ENCODE data around the gene MTHFD2.
"Not testable (repeated sequence)": the region's sequence is repeated elsewhere in the genome, so short reads cannot be mapped to it uniquely, and the experiment has no call there.

The MTHFD2 gene

DNA sequence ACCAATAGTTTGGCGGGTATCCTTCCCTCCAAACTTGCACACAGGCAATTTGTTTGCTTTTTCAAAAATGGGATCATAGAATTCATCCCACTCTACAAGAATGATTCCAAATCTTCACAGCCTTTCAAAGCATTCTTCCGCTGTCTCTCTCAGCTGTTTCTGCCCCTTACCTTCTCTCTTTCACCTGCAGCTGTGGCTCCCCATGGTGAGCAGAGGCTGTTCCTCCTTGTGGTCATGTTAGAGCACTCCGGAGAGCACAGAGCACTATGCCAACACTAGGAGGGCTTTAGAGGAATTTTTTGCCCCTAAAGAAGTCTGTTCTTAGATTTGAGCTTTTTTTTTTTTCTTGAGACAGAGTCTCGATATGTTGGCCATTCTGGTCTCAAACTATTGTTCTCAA, 30.4 kb downstream of the MTHFD2 start:
- no peak for DNase-seq (ENCODE audit: low read depth, low spot score)

GRCh38 chr2:74229865-74230264, 31.4 kb downstream of the MTHFD2 start:
- not testable (repeated sequence) for DNase-seq (ENCODE audit: low read depth, low spot score)

GRCh38 chr2:74232426-74232825, 34.0 kb downstream of the MTHFD2 start:
- DNase-seq (ENCODE audit: low read depth, low spot score) = no peak

- no peak for DNase-seq (ENCODE audit: low read depth, low spot score)
These were observed 35.2 kb downstream of the MTHFD2 start for GRCh38 chr2:74233648-74234047.

- DNase-seq (ENCODE audit: low read depth, low spot score) = no peak
These were observed 36.6 kb downstream of the MTHFD2 start for GRCh38 chr2:74235041-74235440.

- DNase-seq (ENCODE audit: low read depth, low spot score) = no peak
These were observed 40.5 kb downstream of the MTHFD2 start for GRCh38 chr2:74238879-74239278.

DNA sequence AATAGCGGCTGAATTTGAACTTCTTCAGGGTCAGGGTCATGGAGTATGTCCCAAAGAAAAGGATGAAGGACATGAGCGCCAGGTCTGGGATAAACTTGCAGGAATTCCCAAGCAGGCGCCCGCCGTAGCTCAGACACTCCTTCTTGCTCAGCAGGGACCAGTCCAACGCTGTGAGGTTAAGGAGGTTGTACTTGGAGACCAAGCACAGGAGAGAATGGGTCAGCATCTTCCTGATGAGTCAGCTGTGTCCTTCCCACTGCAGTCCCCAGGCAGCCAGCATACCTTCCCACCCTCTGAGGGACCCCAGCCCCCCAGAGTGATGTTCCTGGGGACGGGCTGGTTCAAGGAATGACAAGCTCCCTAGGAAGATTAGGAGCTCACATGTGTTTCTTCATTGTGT, 40.9 kb downstream of the MTHFD2 start:
- no peak for DNase-seq (ENCODE audit: low read depth, low spot score)

- DNase-seq (ENCODE audit: low read depth, low spot score) = no peak
These were observed 44.1 kb downstream of the MTHFD2 start for GRCh38 chr2:74242354-74243071.

GRCh38 chr2:74244286-74244685, 45.9 kb downstream of the MTHFD2 start:
- no peak for DNase-seq (ENCODE audit: low read depth, low spot score)

DNA sequence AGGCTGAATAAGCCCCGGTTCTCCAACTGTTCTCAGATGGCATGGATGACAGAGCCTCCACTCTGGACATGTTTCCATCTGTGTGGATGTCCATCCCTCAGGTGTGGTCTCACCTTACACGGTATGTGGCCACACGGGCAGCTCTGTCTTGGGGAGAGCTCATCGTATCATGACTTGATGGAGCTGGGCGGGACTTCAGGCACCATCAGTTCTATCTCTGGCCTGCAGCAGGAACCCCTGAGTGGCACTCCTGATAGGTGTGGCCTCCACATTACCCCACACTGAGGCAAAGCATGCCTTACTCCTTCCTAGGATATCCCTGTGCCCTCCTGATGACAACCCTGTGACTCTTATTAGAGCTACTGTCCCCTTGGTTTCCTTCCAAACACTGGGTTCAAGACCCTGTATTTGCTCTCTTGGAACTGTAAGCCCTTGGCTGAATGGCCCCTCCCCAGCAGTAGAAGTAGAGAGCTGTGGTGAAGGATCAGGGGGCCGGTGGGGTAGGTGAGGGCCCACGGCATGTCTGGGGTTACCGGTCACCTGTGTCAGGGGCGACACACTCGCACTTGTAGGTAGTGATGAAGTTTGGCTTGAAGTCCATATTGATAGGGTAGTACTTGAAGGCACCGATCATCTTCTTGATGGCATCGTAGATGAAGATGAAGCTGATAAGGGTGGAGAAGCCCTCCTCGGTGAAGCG, 48.2 kb downstream of the MTHFD2 start:
- DNase-seq (ENCODE audit: low read depth, low spot score) = no peak

DNA sequence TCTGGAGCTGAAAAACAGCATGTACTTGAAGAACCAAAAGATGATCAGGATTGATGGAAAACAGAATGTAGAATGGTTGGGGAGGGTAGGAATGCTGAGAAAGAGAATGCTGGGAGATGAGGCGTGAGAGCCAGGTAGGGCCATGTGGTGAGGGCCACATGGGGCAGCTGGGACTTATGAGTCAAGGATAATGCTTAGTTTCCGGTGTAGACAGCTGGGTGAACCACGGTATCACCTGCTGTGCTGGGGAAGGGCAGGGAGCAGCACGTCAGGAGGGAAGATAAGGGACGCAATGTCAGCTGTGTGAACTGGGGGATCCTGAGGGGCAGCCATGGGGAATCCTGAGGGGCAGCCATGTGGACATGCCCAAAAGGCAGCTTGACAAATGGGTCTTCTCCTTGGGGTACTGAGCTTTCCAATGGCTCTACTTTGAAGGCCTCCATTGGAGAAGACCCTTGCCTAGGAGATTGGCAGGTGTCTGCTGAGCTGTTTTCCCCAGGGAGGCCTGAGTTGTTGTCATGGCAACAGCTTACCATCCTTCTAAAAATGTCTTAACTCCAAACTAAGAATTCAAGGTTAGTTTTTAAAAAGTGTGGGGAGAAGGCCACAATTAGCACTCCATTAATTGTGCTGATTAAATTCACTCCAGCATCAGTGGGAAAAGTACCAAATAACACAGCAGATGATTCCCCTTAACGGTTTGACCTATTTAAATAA, 51.1 kb downstream of the MTHFD2 start:
- no peak for DNase-seq (ENCODE audit: low read depth, low spot score)

DNA sequence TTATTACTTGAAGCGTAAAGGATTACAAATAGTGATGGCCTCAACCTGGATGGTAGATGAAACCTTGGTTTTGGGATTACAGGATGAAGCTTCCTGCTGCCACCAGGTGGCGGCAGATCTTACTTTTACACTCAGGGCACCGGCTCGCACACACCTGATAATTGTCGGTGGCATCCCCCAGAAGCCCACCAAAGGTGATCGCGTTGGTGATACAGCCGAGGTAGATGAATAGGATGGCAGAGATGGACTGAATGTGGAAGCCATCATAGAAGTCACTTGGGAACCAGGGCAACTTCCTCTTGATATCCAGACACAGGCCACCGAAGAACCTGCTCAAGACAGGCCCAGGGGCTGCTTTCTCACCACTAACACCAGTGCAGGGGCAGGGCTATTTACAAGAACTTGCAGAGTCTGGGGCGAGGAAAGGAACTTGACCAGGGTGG, 51.8 kb downstream of the MTHFD2 start:
- DNase-seq (ENCODE audit: low read depth, low spot score) = peak; percentile 6

- DNase-seq (ENCODE audit: low read depth, low spot score) = no peak
These were observed 53.6 kb downstream of the MTHFD2 start for GRCh38 chr2:74252036-74252435.

- no peak for DNase-seq (ENCODE audit: low read depth, low spot score)
These were observed 54.4 kb downstream of the MTHFD2 start for GRCh38 chr2:74252862-74253261.

- no peak for DNase-seq (ENCODE audit: low read depth, low spot score)
These were observed 55.0 kb downstream of the MTHFD2 start for GRCh38 chr2:74253306-74253970.

- DNase-seq (ENCODE audit: low read depth, low spot score) = no peak
These were observed 55.5 kb downstream of the MTHFD2 start for GRCh38 chr2:74253971-74254310.

DNA sequence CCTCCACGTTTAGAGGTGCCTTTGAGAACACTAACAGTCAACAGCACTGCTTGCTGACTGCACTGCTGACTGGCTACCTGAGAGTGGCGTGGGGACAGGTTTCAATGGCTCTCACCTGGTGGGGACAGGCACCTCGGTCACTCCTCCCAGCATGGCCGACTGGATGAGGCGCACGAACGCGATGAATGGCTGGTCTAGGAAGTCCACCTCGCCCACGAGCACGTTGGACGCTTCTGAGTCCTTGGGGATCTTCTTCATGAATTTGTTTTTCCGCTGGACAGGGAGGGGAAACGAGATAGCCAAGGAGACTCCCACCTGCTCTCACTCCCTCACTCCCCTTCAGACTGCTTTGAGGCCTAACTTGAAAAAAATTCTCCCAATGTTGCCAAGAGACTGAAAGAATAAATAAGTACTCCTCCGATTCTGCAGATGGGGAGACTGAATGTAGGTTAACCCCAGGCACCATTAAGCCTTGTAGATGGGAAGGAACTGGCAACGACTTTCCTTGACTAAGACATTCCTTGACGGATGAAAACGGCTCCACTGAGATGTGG, 57.3 kb downstream of the MTHFD2 start:
- no peak for DNase-seq (ENCODE audit: low read depth, low spot score)

GRCh38 chr2:74259191-74259590, 60.8 kb downstream of the MTHFD2 start:
- DNase-seq (ENCODE audit: low read depth, low spot score) = no peak

DNA sequence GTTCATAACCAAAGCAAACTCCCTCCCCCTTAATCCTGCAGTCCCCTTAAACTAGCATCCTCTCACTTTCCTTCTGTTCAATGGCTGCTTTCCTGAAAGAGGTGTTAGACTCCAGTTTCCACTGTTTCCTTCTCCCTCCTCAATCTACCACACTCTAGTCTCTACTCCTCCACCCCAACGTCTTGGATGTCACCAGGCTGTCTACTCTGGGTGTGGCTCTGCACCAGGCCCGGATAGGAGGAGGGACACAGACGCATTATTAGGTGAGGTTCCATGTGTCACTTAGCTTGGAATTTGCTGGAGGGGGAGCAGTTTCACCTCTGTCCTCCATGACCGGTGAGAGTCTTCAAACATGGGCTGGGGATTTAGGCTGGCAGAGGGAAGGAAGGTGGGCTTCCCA, 61.3 kb downstream of the MTHFD2 start:
- DNase-seq (ENCODE audit: low read depth, low spot score) = no peak

GRCh38 chr2:74260495-74260894, 62.1 kb downstream of the MTHFD2 start:
- no peak for DNase-seq (ENCODE audit: low read depth, low spot score)

DNA sequence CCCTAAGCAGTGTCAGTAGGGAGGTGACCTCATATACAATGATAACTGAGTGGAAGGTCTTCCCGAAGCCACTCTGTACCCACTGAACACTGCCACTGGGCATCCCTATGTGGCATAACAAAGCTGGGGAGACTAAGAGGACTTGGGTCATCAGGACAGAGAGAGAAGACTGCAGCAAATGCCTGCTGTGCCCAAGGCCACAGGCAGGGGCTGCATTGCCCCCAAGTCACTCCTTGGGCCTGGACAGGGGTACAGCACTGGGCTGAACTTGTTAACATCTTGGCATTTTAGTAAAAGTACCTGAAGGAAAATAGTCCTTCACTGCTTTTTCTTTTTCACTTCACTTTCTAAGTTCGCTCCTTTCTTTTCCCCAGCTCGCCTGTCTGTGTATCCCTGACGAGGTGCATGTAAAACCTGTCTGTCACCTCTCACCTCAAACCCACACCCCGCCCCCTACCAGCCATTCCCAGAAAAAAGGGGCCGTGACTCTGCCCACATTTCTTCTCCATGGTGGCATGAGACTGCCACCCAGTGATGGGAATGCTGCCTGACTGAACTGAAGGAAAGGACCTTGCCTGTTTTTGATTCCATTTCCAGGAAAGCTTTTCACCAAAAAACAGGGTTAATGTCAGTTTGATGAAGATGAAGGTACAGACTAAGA, 62.9 kb downstream of the MTHFD2 start:
- no peak for DNase-seq (ENCODE audit: low read depth, low spot score)
